Measurements from ENCODE around the gene VPS37D. TPM values are rescaled to one million over a fixed set of nuclear protein-coding genes. Genes with fewer than 3 reads are reported as not detected.

The VPS37D gene
- total RNA-seq, 1 experiment from 2014 or later: 8.7 TPM

DNA sequence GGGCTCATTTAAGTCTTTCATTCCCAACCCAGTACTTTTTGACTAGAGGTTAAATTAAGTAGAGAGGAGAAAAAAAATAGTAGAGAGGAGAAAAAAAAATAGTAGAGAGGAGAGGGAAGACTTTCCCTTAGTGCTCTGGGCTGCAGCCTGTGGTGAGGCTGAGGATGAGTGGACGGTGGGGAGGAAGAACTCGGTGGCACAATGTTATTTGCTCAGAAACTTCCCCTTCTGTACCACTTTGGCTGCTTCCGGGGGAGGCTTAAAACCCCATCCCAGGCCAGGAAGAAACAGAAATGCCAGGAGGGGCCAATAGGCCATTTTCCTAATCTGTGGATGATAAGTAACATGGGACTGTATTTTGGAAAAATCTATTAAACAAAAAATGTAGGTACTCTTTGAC lies 28.7 kb upstream of the VPS37D start:
- no peak overlapping the region for H3K4me3 ChIP-seq (ENCODE audit: low read depth, low read length, poor library complexity, severe bottlenecking)
- H3K27ac ChIP-seq (ENCODE audit: low read depth, low read length, poor library complexity, severe bottlenecking): no peak overlapping the region
- BruUV-seq (replicated peaks): no TSS peak
- TF ChIP-seq, protein P1, sequence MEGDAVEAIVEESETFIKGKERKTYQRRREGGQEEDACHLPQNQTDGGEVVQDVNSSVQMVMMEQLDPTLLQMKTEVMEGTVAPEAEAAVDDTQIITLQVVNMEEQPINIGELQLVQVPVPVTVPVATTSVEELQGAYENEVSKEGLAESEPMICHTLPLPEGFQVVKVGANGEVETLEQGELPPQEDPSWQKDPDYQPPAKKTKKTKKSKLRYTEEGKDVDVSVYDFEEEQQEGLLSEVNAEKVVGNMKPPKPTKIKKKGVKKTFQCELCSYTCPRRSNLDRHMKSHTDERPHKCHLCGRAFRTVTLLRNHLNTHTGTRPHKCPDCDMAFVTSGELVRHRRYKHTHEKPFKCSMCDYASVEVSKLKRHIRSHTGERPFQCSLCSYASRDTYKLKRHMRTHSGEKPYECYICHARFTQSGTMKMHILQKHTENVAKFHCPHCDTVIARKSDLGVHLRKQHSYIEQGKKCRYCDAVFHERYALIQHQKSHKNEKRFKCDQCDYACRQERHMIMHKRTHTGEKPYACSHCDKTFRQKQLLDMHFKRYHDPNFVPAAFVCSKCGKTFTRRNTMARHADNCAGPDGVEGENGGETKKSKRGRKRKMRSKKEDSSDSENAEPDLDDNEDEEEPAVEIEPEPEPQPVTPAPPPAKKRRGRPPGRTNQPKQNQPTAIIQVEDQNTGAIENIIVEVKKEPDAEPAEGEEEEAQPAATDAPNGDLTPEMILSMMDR (conservative IDR thresholded peaks at IDR 0.05; ENCODE audit: low read depth, low read length): no peak
- no peak for TF ChIP-seq EZH2 (IDR thresholded peaks at IDR 0.05; ENCODE audit: borderline replicate concordance, low read depth, low read length, poor library complexity, severe bottlenecking)
- POLR2A ChIA-PET (ENCODE audit: low non-redundant PET): no interaction called here
- H3K4me1 ChIP-seq (ENCODE audit: insufficient read depth, low read length, poor library complexity, severe bottlenecking): peaks cover 7% of the 10 kb centered on the region
- no peaks in the 10 kb centered on the region for H3K36me3 ChIP-seq (ENCODE audit: insufficient read depth, low read length, poor library complexity, severe bottlenecking)
- no peak for DNase-seq (ENCODE audit: low spot score)
- CTCF ChIA-PET: no interaction called here
- intact Hi-C loops (cut with micrococcal nuclease; ENCODE audit: unreplicated experiment): no loop called here
- H3K9me3 ChIP-seq (ENCODE audit: low read depth, low read length, poor library complexity, severe bottlenecking): no peaks in the 10 kb centered on the region
- H3K27me3 ChIP-seq (replicated peaks; ENCODE audit: insufficient read depth, low read depth, low read length, poor library complexity): no peaks in the 10 kb centered on the region

DNA sequence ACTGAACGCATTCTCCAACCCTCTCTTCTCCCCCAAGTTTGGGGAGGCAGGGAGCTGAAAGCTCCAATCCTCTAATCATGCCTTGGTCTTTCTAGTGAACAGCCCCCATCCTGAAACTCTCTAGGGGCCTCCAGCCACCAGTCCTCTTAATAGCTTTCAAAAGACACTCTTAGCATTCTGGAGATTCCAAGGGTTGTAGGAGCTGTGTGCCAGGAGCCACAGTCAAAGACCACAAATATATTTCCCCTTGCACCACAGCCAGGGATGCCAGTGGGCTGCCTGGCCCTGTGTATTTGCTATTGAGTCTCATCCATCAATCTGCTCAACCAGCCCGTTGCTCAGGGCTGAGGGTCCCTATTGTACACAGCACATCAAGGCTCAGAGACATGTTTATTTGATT lies 24.8 kb upstream of the VPS37D start:
- Histone ChIP-seq H3K4me1 (ENCODE audit: insufficient read depth, low read length, poor library complexity, severe bottlenecking) (peaks cover under 1% of the 10 kb centered on the region), H3K27ac (ENCODE audit: low read depth, low read length, poor library complexity, severe bottlenecking) (no peak overlapping the region), H3K9me3 (ENCODE audit: low read depth, low read length, poor library complexity, severe bottlenecking) (no peaks in the 10 kb centered on the region), H3K27me3 (replicated peaks; ENCODE audit: insufficient read depth, low read depth, low read length, poor library complexity) (no peaks in the 10 kb centered on the region), H3K4me3 (ENCODE audit: low read depth, low read length, poor library complexity, severe bottlenecking) (no peak overlapping the region), H3K36me3 (ENCODE audit: insufficient read depth, low read length, poor library complexity, severe bottlenecking) (no peaks in the 10 kb centered on the region)
- DNase-seq (ENCODE audit: low spot score): no peak
- POLR2A ChIA-PET (ENCODE audit: low non-redundant PET): no interaction called here
- TF ChIP-seq, protein P1 (conservative IDR thresholded peaks at IDR 0.05; ENCODE audit: low read depth, low read length): no peak
- TF ChIP-seq EZH2 (IDR thresholded peaks at IDR 0.05; ENCODE audit: borderline replicate concordance, low read depth, low read length, poor library complexity, severe bottlenecking): no peak
- no TSS peak for BruUV-seq (replicated peaks)
- intact Hi-C loops (cut with micrococcal nuclease; ENCODE audit: unreplicated experiment): no loop called here
- CTCF ChIA-PET: no interaction called here

DNA sequence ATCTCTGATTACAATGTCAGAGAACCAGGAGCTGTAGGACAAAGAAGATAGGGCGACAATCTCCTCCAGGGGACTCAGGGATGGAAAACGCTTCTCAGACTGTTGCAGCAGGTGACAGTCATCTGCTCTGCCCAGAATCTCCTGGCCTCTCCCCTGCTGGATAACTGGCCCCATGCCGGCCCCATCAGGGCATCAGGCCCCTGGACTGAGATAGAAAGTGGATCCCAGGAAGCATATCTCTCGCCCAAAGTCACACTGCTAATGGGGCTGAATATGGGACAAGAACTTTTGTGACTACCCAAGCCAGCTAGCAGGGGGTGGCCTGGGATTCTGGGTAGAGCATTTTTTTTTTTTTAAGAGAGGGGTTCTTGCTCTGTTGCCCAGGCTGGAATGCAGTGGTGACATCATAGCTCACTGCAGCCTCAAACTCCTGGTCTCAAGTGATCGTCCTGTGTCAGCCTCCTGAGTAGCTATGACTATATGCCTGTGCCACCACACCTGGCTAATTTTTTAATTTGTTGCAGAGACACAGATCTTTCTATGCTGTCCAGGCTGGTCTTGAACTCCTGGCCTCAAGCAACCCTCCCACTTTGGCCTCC lies 22.8 kb upstream of the VPS37D start:
- H3K27ac ChIP-seq (ENCODE audit: low read depth, low read length, poor library complexity, severe bottlenecking): no peak overlapping the region
- peaks cover 10% of the 10 kb centered on the region for H3K4me1 ChIP-seq (ENCODE audit: insufficient read depth, low read length, poor library complexity, severe bottlenecking)
- TF ChIP-seq EZH2 (IDR thresholded peaks at IDR 0.05; ENCODE audit: borderline replicate concordance, low read depth, low read length, poor library complexity, severe bottlenecking): no peak
- TF ChIP-seq, protein P1 (conservative IDR thresholded peaks at IDR 0.05; ENCODE audit: low read depth, low read length): no peak
- no peaks in the 10 kb centered on the region for H3K9me3 ChIP-seq (ENCODE audit: low read depth, low read length, poor library complexity, severe bottlenecking)
- intact Hi-C loops (cut with micrococcal nuclease; ENCODE audit: unreplicated experiment): no loop called here
- H3K36me3 ChIP-seq (ENCODE audit: insufficient read depth, low read length, poor library complexity, severe bottlenecking): no peaks in the 10 kb centered on the region
- CTCF ChIA-PET: interaction anchor here (1.1 to 1.3 kb wide), 2 partner anchors 23 to 81 kb away, joined by 3 read pairs; partner anchors contain the start of gene VPS37D
- DNase-seq (ENCODE audit: low spot score): no peak
- POLR2A ChIA-PET (ENCODE audit: low non-redundant PET): interaction anchor here (0.6 kb wide), 1 partner anchor 108 kb away, joined by 4 read pairs; no protein-coding TSS in a partner anchor
- H3K27me3 ChIP-seq (replicated peaks; ENCODE audit: insufficient read depth, low read depth, low read length, poor library complexity): peaks cover 8% of the 10 kb centered on the region
- BruUV-seq (replicated peaks): no TSS peak
- no peak overlapping the region for H3K4me3 ChIP-seq (ENCODE audit: low read depth, low read length, poor library complexity, severe bottlenecking)
